ENCODE measurements around the gene LTBP3.
A peak's percentile ranks its signal among the peaks of the same experiment; 100 is the strongest.
"Not testable (repeated sequence)": the region's sequence is repeated elsewhere in the genome, so short reads cannot be mapped to it uniquely, and the experiment has no call there.

Gene LTBP3

GRCh38 chr11:65535102-65535501 lies 23.1 kb downstream of the LTBP3 start:
- no peak for DNase-seq

DNA sequence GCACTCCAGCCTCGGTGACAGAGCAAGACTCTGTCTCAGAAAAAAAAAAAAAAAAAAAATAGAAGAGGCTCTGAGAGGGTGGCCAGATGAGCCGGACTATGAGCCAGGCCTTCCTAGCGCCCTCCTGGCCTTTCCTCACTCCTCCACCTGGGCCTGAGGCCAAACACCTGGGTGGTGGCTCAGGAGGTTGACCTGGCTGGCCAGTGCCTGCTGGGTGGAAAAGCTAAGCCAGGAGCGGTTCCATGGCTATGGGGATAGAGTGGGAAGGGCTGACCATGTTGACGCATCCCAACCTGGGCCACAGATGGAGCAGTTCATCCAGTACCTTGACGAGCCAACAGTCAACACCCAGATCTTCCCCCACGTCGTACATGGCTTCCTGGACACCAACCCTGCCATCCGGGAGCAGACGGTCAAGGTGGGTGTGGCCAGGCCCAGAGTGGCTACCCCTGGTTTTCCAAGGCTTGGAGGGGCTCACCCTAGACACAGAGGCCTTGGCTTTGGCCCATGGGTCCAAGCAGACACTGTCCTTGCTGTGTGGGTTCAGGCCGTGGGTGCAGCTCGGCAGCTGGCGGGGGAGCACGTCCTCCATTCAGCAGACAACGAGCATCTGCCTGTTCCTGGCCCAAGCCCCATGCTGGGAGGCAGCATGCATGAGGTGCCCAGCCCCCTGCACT lies 25.6 kb downstream of the LTBP3 start:
- DNase-seq: no peak

DNA sequence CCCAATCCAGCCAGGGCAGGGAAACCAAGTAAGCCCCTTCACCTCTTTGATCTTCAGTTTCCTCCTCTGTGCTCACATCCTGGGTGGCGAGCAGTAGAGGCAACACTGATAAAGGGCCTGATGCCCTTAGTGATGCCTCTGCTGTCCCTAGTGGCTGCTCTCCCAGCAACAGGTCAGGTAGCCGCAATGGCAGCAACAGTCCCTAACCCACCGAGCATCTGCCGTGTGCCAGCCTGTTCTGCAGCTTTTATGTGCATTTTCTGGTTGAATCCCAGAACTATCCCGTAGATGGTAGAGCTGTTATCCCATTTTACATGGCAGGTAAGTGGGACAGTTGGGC lies 28.0 kb downstream of the LTBP3 start:
- DNase-seq: no peak

- no peak for DNase-seq
Measured at GRCh38 chr11:65529475-65530156, 28.5 kb downstream of the LTBP3 start.

DNA sequence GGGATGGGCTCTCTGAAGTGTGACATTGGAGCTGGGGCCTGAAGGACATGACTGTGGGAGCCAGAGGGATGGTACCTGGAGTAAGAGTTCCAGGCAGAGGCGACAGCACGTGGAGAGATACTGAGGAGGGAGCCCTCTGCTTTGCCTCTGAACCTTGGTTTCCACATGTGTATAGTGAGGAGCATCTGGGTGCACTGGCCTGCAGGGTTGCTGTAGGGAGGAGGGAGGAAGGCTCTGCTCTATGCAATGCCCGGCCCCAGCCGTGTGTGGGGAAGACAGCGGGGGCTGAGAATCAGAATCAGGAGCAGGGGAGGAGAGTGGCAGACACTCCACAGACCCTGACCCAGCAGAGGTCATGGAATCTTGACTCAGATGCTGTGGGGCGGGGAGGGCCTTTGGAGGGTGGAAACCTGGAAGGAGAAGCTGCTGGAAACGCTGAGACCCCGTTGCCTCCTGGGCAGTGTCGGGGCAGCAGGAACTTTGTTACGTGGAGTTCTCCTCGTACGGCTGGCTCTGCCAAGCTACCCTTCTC lies 29.3 kb downstream of the LTBP3 start:
- no peak for DNase-seq

DNA sequence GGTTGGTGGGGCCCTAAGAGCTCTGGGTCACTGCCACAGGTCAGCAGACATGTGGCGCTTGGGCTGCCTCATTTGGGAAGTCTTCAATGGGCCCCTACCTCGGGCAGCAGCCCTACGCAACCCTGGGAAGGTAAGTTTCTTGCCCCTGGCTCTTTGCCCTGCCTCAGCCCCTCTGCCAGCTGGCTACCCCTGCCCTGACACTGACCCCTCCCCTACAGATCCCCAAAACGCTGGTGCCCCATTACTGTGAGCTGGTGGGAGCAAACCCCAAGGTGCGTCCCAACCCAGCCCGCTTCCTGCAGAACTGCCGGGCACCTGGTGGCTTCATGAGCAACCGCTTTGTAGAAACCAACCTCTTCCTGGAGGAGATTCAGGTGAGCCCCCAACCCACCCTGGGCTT lies 31.4 kb downstream of the LTBP3 start:
- DNase-seq: no peak

- no peak for DNase-seq
Measured at GRCh38 chr11:65525546-65526480, 32.3 kb downstream of the LTBP3 start.

DNA sequence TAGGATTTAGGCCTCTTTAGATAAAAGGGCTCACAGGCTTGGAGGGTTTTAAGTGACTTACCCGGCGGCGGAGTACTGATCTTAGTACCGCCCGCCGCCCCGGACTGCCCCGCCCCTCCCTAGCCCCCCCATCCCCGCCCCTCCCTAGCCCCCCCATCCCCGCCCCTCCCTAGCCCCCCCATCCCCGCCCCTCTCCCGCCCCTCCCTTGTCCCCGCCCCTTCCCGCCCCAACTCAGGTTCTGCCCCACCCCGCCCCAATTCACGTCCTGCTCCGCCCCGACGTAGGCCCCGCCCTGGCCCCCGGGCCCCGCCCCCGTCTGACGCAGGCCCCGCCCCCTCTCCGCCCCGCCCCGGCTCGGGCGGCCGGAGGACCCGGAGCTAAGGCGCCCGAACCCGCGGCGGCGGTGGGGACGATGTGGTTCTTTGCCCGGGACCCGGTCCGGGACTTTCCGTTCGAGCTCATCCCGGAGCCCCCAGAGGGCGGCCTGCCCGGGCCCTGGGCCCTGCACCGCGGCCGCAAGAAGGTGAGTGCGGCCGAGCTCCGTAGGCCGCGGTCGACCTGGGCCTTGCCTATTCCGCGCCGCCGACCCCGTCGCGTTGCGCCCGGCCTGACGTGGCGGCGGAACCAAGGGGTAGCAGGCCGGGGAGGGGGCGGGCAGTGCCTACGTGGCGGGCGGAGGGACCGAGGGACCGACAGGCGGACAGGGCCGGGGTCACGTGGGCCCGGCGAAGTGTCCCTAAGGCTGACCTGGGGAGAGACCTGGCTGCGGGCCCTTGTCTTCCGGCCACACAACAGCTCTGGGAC lies 33.2 kb downstream of the LTBP3 start, which contains the start of gene SCYL1:
Gene SCYL1, plus strand, starts transcription at position 343 of the 805 bp plus-strand sequence. Its CDS starts 71 bp downstream, at position 414.
- peak; percentile 93 for DNase-seq

DNA sequence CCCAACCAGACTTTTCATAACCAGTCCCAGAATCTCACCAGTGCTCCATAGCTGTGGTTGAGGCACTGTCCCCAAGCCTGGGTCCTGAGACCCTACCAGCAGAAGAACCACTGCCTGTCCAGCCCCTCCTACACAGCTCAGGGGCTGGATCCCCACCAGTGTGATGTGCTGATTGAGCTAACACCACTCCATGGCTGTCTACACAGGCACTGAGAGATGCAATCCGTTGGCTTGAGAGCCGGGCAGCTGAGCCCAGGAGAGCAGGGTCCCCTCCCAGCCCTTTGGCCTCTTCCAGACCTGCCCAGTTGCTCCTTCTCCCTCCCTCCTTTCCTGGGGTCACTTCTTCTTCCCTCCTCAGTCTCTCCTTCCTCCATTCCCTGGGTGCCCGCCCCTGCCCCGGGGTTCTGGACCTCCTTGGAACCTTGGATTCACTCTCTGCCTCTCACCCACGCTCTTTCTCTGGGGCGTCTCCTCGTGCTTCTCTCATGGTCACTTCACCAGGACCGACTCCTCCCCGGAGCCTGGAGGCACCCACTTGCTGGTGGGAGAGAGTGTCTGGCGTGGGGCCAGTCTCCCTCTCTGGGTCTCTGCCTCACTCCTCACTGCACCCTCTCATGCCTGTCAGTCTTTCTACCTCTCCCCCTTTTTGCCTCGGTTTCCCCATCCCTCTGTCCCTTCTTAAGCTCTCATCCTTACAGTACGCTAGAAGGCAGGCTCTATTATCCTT lies 34.0 kb downstream of the LTBP3 start:
- no peak for DNase-seq

- not testable (repeated sequence) for DNase-seq
Measured at GRCh38 chr11:65523631-65523968, 34.6 kb downstream of the LTBP3 start.

DNA sequence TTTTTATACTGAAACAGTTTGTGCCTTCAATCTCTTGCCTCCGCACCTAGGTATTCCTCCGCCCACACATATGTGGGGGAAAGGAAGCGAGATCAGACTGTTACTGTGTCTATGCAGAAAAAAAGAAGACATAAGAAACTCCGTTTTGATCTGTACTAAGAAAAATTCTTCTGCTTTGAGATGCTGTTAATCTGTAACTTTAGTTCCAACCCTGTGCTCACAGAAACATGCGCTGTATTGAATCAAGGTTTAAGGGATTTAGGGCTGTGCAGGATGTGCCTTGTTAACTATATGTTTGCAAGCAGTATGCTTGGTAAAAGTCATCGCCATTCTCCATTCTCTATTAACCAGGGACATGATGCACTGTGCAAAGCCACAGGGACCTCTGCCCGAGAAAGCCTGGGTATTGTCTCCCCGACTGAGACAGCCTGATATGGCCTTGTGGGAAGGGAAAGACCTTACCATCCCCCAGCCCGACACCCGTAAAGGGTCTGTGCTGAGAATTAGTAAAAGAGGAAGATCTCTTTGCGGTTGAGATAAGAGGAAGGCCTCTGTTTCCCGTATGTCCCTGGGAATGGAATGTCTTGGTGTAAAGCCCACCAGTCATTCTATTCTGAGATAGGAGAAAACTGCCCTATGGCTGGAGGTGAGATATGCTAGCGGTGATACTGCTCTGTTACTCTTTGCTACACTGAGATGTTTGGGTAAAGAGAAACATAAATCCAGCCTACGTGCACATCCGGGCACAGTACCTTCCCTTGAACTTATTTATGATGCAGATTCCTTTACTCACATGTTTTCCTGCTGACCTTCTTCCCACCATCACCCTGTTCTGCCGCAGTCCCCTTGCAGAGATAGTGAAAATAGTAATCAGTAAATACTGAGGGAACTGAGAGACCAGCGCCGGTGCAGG lies 35.2 kb downstream of the LTBP3 start:
- DNase-seq: not testable (repeated sequence)

- DNase-seq: not testable (repeated sequence)
Measured at GRCh38 chr11:65521777-65522521, 36.2 kb downstream of the LTBP3 start.

DNA sequence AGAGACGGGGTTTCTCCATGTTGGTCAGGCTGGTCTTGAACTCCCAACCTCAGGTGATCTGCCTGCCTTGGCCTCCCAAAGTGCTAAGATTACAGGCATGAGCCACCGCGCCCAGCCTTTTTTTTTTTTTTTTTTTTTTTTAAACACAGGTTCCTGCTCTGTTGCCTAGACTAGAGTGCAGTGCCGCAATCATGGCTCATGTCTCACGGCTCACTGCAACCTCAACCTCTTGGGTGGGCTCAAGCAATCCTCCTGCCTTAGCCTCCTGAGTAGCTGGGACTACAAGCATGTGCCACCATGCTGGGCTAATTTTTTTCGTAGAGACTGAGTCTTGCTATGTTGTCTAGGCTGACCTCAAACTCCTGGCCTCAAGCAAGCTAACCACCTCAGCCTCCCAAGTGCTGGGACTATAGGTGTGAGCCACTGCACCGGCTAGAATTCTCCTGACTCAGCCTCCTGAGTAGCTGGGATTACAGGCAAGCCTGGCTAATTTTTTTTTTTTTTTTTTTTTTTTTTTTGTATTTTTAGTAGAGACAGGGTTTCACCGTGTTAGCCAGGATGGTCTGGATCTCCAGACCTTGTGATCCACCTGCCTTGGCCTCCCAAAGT lies 39.1 kb downstream of the LTBP3 start:
- not testable (repeated sequence) for DNase-seq

DNA sequence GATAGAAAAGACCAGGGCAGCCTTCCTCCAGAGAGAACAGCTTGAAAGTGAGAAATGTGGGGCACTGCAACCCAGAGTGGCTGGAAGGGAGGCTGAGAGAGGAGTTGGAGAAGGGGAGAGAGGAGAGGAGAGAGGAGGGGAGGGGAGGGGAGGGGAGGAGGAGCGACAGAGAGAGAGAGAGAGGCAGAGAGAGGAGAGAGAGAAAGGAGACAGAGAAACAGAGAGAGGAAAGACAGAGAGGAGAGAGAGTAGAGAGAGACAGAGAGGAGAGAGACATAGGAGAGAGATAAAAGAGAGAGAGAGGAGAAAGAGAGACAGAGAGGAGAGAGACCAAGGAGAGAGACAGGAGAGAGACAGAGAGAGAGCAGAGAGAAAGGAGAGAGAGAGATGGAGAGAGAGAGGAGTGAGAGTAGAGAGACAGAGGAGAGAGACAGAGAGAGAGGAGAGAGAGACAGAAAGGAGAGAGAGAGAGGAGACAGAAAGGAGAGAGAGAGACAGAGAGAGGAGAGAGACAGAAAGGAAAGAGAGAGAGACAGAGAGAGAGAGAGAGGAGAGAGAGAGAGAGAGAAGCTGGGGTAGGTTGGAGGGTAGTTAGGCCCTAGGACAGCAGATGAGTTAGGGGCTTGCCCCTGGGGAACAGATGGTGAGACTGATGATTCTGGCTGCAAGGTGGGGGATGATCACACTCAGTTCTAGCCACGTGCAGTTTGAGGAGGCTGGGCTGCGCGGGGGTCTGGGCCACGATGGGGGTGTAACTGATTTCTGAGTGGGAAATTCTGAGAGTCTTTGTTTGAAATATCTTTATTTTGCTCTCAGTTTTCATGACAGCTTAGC lies 41.8 kb downstream of the LTBP3 start:
- no peak for DNase-seq

DNA sequence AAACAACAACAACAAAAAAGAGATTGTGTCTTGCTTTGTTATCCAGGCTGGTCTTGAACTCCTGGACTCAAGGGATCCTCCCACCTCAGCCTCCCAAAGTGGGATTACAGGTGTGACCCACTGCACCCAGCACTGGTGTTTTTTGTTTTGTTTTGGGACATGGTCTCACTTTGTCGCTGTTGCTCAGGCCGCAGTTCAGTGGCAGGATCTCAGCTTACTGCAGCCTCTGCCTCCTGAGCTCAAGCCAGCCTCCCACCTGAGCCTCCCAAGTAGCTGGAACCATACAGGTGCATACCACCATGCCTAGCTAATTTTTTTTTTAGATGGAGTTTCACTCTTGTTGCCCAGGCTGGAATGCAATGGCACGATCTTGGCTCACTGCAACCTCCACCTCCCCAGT lies 45.8 kb downstream of the LTBP3 start:
- not testable (repeated sequence) for DNase-seq

GRCh38 chr11:65506772-65507505 lies 51.2 kb downstream of the LTBP3 start:
- peak; percentile 78 for DNase-seq

DNA sequence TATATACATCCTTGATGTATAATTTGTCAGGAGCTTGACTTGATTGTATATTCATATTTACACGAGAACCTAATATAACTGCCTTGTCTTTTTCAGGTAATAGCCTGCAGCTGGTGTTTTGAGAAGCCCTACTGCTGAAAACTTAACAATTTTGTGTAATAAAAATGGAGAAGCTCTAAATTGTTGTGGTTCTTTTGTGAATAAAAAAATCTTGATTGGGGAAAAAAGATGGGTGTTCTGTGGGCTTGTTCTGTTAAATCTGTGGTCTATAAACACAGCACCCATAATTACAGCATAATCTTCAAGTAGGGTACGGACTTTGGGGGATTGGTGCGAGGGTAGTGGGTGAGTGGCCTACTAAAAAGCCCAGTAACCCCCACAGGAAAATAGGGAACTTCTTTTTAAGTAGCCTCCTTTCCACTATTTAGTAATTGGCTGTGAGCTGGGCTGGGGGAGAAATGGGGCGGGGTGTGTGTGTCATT lies 51.8 kb downstream of the LTBP3 start:
- DNase-seq: no peak
